Liver (tissue), 9 donors: ENCODE data around the gene TEX19. TPM values are rescaled to one million over a fixed set of nuclear protein-coding genes. Genes with fewer than 3 reads are reported as not detected.

Experiments used
- DNase-seq: peaks from one replicate; pipeline ENCODE4 v3.0.0-alpha.2; 2017; ENCODE audit warnings: low spot score
- H3K27ac ChIP-seq, 2 donors: one replicate each; pipeline ENCODE4 v1.7.0; 2013; ENCODE audit warnings: inconsistent platforms in 2 of 2, low read length in 2 of 2, control low read depth in 1 of 2, low read depth in 1 of 2, mild to moderate bottlenecking in 1 of 2
- H3K27me3 ChIP-seq, 4 donors: one replicate each; pipeline versions ENCODE4 v1.6.1 to v1.7.0; 2013; ENCODE audit warnings: low read length in 3 of 4, inconsistent platforms in 1 of 4, mild to moderate bottlenecking in 1 of 4, moderate library complexity in 1 of 4; ENCODE audit not compliant: control insufficient read depth in 4 of 4, insufficient read depth in 4 of 4
- H3K36me3 ChIP-seq, 4 donors: one replicate each; pipeline versions ENCODE4 v1.6.1 to v1.7.0; 2013; ENCODE audit warnings: low read length in 3 of 4, mild to moderate bottlenecking in 3 of 4, low read depth in 1 of 4, moderate library complexity in 1 of 4; ENCODE audit not compliant: control insufficient read depth in 4 of 4, insufficient read depth in 3 of 4
- H3K4me1 ChIP-seq, 4 donors: one replicate each; pipeline versions ENCODE4 v1.6.1 to v1.7.0; 2013; ENCODE audit warnings: low read length in 3 of 4, mild to moderate bottlenecking in 3 of 4, moderate library complexity in 1 of 4; ENCODE audit not compliant: control insufficient read depth in 4 of 4, insufficient read depth in 4 of 4
- H3K4me3 ChIP-seq, 3 donors: one replicate each; pipeline versions ENCODE4 v1.6.1 to v1.7.0; 2013; ENCODE audit warnings: low read length in 3 of 3, control low read depth in 1 of 3, low read depth in 1 of 3, mild to moderate bottlenecking in 1 of 3
- H3K9ac ChIP-seq, 2 donors: one replicate each; pipeline ENCODE4 v1.7.0; 2013; ENCODE audit warnings: low read length in 2 of 2, mild to moderate bottlenecking in 2 of 2, moderate library complexity in 2 of 2, control low read depth in 1 of 2, low read depth in 1 of 2
- H3K9me3 ChIP-seq, 4 donors: one replicate each; pipeline versions ENCODE4 v1.6.1 to v1.7.0; 2013; ENCODE audit warnings: low read length in 3 of 4; ENCODE audit not compliant: control insufficient read depth in 4 of 4
- CTCF ChIP-seq: fragments of 150-350 bp; IDR thresholded peaks from 2 replicates; pipeline ENCODE4 v1.5.1; 2017; ENCODE audit warnings: improper control_type of control experiment, low read depth, low read length; ENCODE audit not compliant: missing input control
- EGR1 ChIP-seq, 2 donors: IDR thresholded peaks; 2 replicates each; pipeline ENCODE4 v1.6.1; 2016 to 2018; ENCODE audit warnings: antibody characterized with exemption in 2 of 2, low read depth in 2 of 2
- FOXA1 ChIP-seq: IDR thresholded peaks from 2 replicates; pipeline ENCODE4 v1.6.1; 2016; ENCODE audit warnings: antibody characterized with exemption
- FOXA2 ChIP-seq: IDR thresholded peaks from 2 replicates; pipeline ENCODE4 v1.6.1; 2016; ENCODE audit warnings: antibody characterized with exemption
- GABPA ChIP-seq, 2 donors: IDR thresholded peaks in 1 of 2; conservative IDR thresholded peaks in 1 of 2; 2 replicates each; pipeline ENCODE4 v1.6.1; 2016; ENCODE audit warnings: antibody characterized with exemption in 2 of 2, mild to moderate bottlenecking in 1 of 2, moderate library complexity in 1 of 2
- HNF4A ChIP-seq, 2 donors: conservative IDR thresholded peaks; 2 replicates each; pipeline ENCODE4 v1.6.1; 2016; ENCODE audit warnings: antibody characterized with exemption in 2 of 2, mild to moderate bottlenecking in 2 of 2
- HNF4G ChIP-seq: IDR thresholded peaks from 2 replicates; pipeline ENCODE4 v1.6.1; 2016; ENCODE audit warnings: antibody characterized with exemption
- JUND ChIP-seq, 2 donors: IDR thresholded peaks; 2 replicates each; pipeline ENCODE4 v1.6.1; 2016; ENCODE audit warnings: antibody characterized with exemption in 2 of 2
- MAX ChIP-seq: IDR thresholded peaks from 2 replicates; pipeline ENCODE4 v1.6.1; 2016; ENCODE audit warnings: antibody characterized with exemption
- NR2F2 ChIP-seq: IDR thresholded peaks from 2 replicates; pipeline ENCODE4 v1.6.1; 2016; ENCODE audit warnings: antibody characterized with exemption
- RAD21 ChIP-seq, 2 donors: IDR thresholded peaks; 2 replicates each; pipeline ENCODE4 v1.6.1; 2016; ENCODE audit warnings: antibody characterized with exemption in 2 of 2, mild to moderate bottlenecking in 2 of 2
- REST ChIP-seq: IDR thresholded peaks from 2 replicates; pipeline ENCODE4 v1.6.1; 2016; ENCODE audit warnings: antibody characterized with exemption, mild to moderate bottlenecking
- RXRA ChIP-seq, 2 donors: IDR thresholded peaks; 2 replicates each; pipeline ENCODE4 v1.6.1; 2017 to 2018; ENCODE audit warnings: antibody characterized with exemption in 2 of 2, mild to moderate bottlenecking in 1 of 2
- SP1 ChIP-seq: IDR thresholded peaks from 2 replicates; pipeline ENCODE4 v1.6.1; 2018; ENCODE audit warnings: antibody characterized with exemption, mild to moderate bottlenecking
- TAF1 ChIP-seq: conservative IDR thresholded peaks from 2 replicates; pipeline ENCODE4 v1.6.1; 2016; ENCODE audit warnings: antibody characterized with exemption, mild to moderate bottlenecking
- YY1 ChIP-seq: IDR thresholded peaks from 2 replicates; pipeline ENCODE4 v1.6.1; 2016; ENCODE audit warnings: antibody characterized with exemption, mild to moderate bottlenecking
- WGBS: extraction: QIAGEN DNeasy Blood & Tissue Kit; methylation state at CpG from one replicate; pipeline ENCODE4 v1.1.7; 2013; 5-methylcytosine and 5-hydroxymethylcytosine counted together
- polyA plus RNA-seq, 2 donors: library from polyadenylated mRNA; stranded (reverse) in 1 of 2; unstranded in 1 of 2; fragments of 200-250 nt in 1 of 2; fragments of >200 nt in 1 of 2; fragmentation: Nextera tagmentation in 1 of 2; extraction: Ambion mirVana in 1 of 2; gene quantifications; one replicate each; pipeline versions ENCODE4 v1.2.1 to v1.2.3, GENCODE V29; 2013 to 2015
- total RNA-seq, 2 donors: library from RNA; depleted of rRNA; stranded (reverse); fragments of >200 nt; gene quantifications; one replicate each; pipeline ENCODE4 v1.2.3, GENCODE V29; 2014
- TF ChIP-seq, protein P1 (sequence below): IDR thresholded peaks from 2 replicates; pipeline ENCODE4 v1.6.1; 2016; ENCODE audit warnings: antibody characterized with exemption
- TF ChIP-seq, protein P2 (sequence below): IDR thresholded peaks from 2 replicates; pipeline ENCODE4 v1.6.1; 2016; ENCODE audit warnings: antibody characterized with exemption
- donor health status: healthy.
- donor health status: healthy.
- donor health status: healthy.
- donor health status: healthy.
- donor health status: healthy.

Gene TEX19
- total and polyA plus RNA-seq, 4 donors, result 0.14 TPM; not detected in 3

DNA sequence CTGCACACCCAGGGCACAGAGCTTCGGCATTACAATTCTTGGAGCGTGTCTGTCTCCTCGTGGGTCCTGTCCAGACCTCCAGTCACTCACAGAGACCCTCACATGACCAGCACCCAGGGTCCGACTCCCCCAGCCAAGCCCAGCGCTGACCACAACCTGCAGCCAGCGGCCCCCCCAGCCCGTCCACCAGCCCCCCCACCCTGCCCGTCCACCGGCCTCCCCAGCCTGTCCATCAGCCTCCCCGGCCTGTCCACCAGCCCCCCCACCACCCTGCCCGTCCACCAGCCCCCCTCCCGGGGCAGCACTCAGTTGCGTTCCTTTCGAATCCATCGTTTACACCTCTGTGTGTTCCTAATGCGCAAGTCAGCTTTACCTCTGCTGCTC lies 31.3 kb upstream of the TEX19 start:
- Histone ChIP-seq H3K9me3 (no peaks in the 10 kb centered on the region), H3K4me1 (peaks cover 21 to 62% (median 43%) of the 10 kb centered on the region in 4 donors), H3K36me3 (no peaks in the 10 kb centered on the region), H3K4me3 (peak overlapping the region in 1 of 3 donors; percentile 5), H3K9ac (peak overlapping the region in 1 of 2 donors; percentile 60), H3K27ac (peak overlapping the region; percentile 70 to 89), H3K27me3 (no peaks in the 10 kb centered on the region)
- WGBS, result 58% methylated on average over 16 of the region's 16 CpGs
- TF ChIP-seq JUND (IDR thresholded peaks at IDR 0.05), result no peak
- no peak for TF ChIP-seq HNF4G
- TF ChIP-seq YY1, result no peak
- TF ChIP-seq HNF4A (conservative IDR thresholded peaks at IDR 0.05), result no peak
- TF ChIP-seq NR2F2, result no peak
- TF ChIP-seq, protein P1, sequence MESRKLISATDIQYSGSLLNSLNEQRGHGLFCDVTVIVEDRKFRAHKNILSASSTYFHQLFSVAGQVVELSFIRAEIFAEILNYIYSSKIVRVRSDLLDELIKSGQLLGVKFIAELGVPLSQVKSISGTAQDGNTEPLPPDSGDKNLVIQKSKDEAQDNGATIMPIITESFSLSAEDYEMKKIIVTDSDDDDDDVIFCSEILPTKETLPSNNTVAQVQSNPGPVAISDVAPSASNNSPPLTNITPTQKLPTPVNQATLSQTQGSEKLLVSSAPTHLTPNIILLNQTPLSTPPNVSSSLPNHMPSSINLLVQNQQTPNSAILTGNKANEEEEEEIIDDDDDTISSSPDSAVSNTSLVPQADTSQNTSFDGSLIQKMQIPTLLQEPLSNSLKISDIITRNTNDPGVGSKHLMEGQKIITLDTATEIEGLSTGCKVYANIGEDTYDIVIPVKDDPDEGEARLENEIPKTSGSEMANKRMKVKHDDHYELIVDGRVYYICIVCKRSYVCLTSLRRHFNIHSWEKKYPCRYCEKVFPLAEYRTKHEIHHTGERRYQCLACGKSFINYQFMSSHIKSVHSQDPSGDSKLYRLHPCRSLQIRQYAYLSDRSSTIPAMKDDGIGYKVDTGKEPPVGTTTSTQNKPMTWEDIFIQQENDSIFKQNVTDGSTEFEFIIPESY, result no peak
- no peak for TF ChIP-seq FOXA2
- no peak for TF ChIP-seq SP1
- TF ChIP-seq REST, result no peak
- no peak for TF ChIP-seq CTCF
- TF ChIP-seq, protein P2, sequence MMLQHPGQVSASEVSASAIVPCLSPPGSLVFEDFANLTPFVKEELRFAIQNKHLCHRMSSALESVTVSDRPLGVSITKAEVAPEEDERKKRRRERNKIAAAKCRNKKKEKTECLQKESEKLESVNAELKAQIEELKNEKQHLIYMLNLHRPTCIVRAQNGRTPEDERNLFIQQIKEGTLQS, result no peak
- TF ChIP-seq TAF1, result no peak
- TF ChIP-seq RXRA (IDR thresholded peaks at IDR 0.05), result no peak
- TF ChIP-seq FOXA1, result no peak
- TF ChIP-seq RAD21 (IDR thresholded peaks at IDR 0.05), result no peak
- TF ChIP-seq EGR1 (IDR thresholded peaks at IDR 0.05; ENCODE audit: low read depth in 2 of 2), result no peak
- TF ChIP-seq MAX, result no peak
- TF ChIP-seq GABPA (IDR thresholded peaks at IDR 0.05 in 1 of 2, conservative IDR thresholded peaks at IDR 0.05 in 1 of 2), result no peak
- no peak for DNase-seq
